GM12878 (cell line): ENCODE data around the gene KRT37.

ENCODE experiments used
- ASH2L ChIP-seq: fragments of 300-600, 200-600 bp; sonication (generic); IDR thresholded peaks from 2 replicates; pipeline ENCODE4 v1.6.1; 2017; ENCODE audit warnings: low read depth, mild to moderate bottlenecking, borderline replicate concordance
- BHLHE40 ChIP-seq, 2 experiments: fragments of 450-650 bp in 1 of 2; IDR thresholded peaks; 2 replicates each; pipeline ENCODE4 v1.6.1; 2011 to 2017; ENCODE audit warnings: low read depth in 2 of 2, borderline replicate concordance in 1 of 2, improper control_type of control experiment in 1 of 2, low read length in 1 of 2, mild to moderate bottlenecking in 1 of 2
- CTCF ChIP-seq, 3 experiments: IDR thresholded peaks in 2 of 3; conservative IDR thresholded peaks in 1 of 3; 2 replicates each; pipeline ENCODE4 v1.5.1; 2011; ENCODE audit warnings: low read depth in 3 of 3, low read length in 3 of 3, mild to moderate bottlenecking in 3 of 3, control low read depth in 2 of 3, moderate library complexity in 2 of 3, inconsistent platforms in 1 of 3, mixed read lengths in 1 of 3; ENCODE audit not compliant: control insufficient read depth in 2 of 3, insufficient read depth in 1 of 3; ENCODE audit errors: extremely low read depth in 1 of 3
- EZH2 ChIP-seq: IDR thresholded peaks from 2 replicates; pipeline ENCODE4 v1.6.1; 2012; ENCODE audit warnings: low read depth, mild to moderate bottlenecking, control low read depth, inconsistent platforms, low read length, borderline replicate concordance; ENCODE audit not compliant: control insufficient read depth
- HDAC2 ChIP-seq: fragments of 200-600 bp; sonication (generic); IDR thresholded peaks from 2 replicates; pipeline ENCODE4 v1.6.1; 2017
- REST ChIP-seq: IDR thresholded peaks from 2 replicates; pipeline ENCODE4 v1.6.1; 2012; ENCODE audit warnings: mild to moderate bottlenecking, low read depth, low read length
- ZBTB11 ChIP-seq: fragments of 450-650 bp; formaldehyde crosslinking; IDR thresholded peaks from 2 replicates; pipeline ENCODE4 v1.5.0; 2022; ENCODE audit warnings: mild to moderate bottlenecking, missing genetic modification characterization
- ZNF384 ChIP-seq: IDR thresholded peaks from 2 replicates; pipeline ENCODE4 v1.6.1; 2012; ENCODE audit warnings: low read depth, mild to moderate bottlenecking, low read length, improper control_type of control experiment, borderline replicate concordance

- TF ChIP-seq HDAC2 (no peak), ZNF384 (no peak), ASH2L (no peak), EZH2 (no peak), ZBTB11 (no peak), REST (no peak), CTCF (IDR thresholded peaks at IDR 0.05 in 2 of 3, conservative IDR thresholded peaks at IDR 0.05 in 1 of 3; ENCODE audit: control insufficient read depth in 2 of 3, extremely low read depth in 1 of 3, insufficient read depth in 1 of 3, low read depth in 3 of 3, low read length in 3 of 3) (no peak), BHLHE40 (IDR thresholded peaks at IDR 0.05; ENCODE audit: borderline replicate concordance in 1 of 2, low read depth in 2 of 2, low read length in 1 of 2) (no peak)
Measured at GRCh38 chr17:41394254-41394996, 30.0 kb downstream of the KRT37 start.
